HEK293T (cell line): Measurements from ENCODE around the gene DDX10.
A peak's percentile ranks its signal among the peaks of the same experiment; 100 is the strongest.

Experiments used
- CTCF ChIA-PET: fragments of 350-600 bp; formaldehyde crosslinking; extraction: SDS; loops from one replicate; lab custom pipeline; 2021; ENCODE audit warnings: antibody characterized with exemption, inconsistent platforms; lab: Yijun Ruan, JAX
- POLR2A ChIA-PET: fragments of 350-600 bp; formaldehyde crosslinking; extraction: SDS; loops from one replicate; lab custom pipeline; 2020; ENCODE audit warnings: antibody characterized with exemption, inconsistent platforms; lab: Yijun Ruan, JAX
- DNase-seq: peaks from one replicate; pipeline ENCODE4 v3.0.0; 2012; ENCODE audit warnings: mixed read lengths; ENCODE audit errors: extremely low spot score
- ARNT ChIP-seq: fragments of 450-650 bp; IDR thresholded peaks from 2 replicates; pipeline ENCODE4 v1.6.1; 2017; ENCODE audit warnings: mild to moderate bottlenecking
- BHLHE40 ChIP-seq: fragments of 450-650 bp; IDR thresholded peaks from 2 replicates; pipeline ENCODE4 v1.6.1; 2016; ENCODE audit warnings: mild to moderate bottlenecking, moderate library complexity, borderline replicate concordance
- CTBP1 ChIP-seq: fragments of 450-650 bp; IDR thresholded peaks from 2 replicates; pipeline ENCODE4 v1.6.1; 2016; ENCODE audit warnings: borderline replicate concordance
- ELF4 ChIP-seq: fragments of 450-650 bp; IDR thresholded peaks from 2 replicates; pipeline ENCODE4 v1.6.1; 2017; ENCODE audit warnings: antibody characterized with exemption
- FOXA1 ChIP-seq: fragments of 450-650 bp; IDR thresholded peaks from 2 replicates; pipeline ENCODE4 v1.6.1; 2016; ENCODE audit warnings: mild to moderate bottlenecking
- FOXK2 ChIP-seq: fragments of 450-650 bp; IDR thresholded peaks from 2 replicates; pipeline ENCODE4 v1.6.1; 2016; ENCODE audit warnings: mild to moderate bottlenecking
- FOXM1 ChIP-seq: fragments of 450-650 bp; IDR thresholded peaks from 2 replicates; pipeline ENCODE4 v1.6.1; 2017; ENCODE audit warnings: mild to moderate bottlenecking, borderline replicate concordance
- HDGF ChIP-seq: fragments of 450-650 bp; IDR thresholded peaks from 2 replicates; pipeline ENCODE4 v1.6.1; 2017; ENCODE audit warnings: antibody characterized with exemption, borderline replicate concordance
- L3MBTL2 ChIP-seq: fragments of 450-650 bp; conservative IDR thresholded peaks from 2 replicates; pipeline ENCODE4 v1.6.1; 2016; ENCODE audit warnings: mild to moderate bottlenecking
- LEF1 ChIP-seq: fragments of 450-650 bp; IDR thresholded peaks from 2 replicates; pipeline ENCODE4 v1.6.1; 2017; ENCODE audit warnings: mild to moderate bottlenecking, borderline replicate concordance
- NFRKB ChIP-seq: fragments of 450-650 bp; IDR thresholded peaks from 2 replicates; pipeline ENCODE4 v1.6.1; 2016; ENCODE audit warnings: mild to moderate bottlenecking, moderate library complexity
- PKNOX1 ChIP-seq: fragments of 450-650 bp; IDR thresholded peaks from 2 replicates; pipeline ENCODE4 v1.6.1; 2016
- SP1 ChIP-seq: fragments of 450-650 bp; IDR thresholded peaks from 2 replicates; pipeline ENCODE4 v1.6.1; 2017
- SUZ12 ChIP-seq: fragments of 450-650 bp; IDR thresholded peaks from 2 replicates; pipeline ENCODE4 v1.6.1; 2016; ENCODE audit warnings: mild to moderate bottlenecking
- TARDBP ChIP-seq: fragments of 450-650 bp; IDR thresholded peaks from 2 replicates; pipeline ENCODE4 v1.6.1; 2016
- ZNF384 ChIP-seq: fragments of 450-650 bp; IDR thresholded peaks from 2 replicates; pipeline ENCODE4 v1.6.1; 2016

DDX10 gene

GRCh38 chr11:108886005-108886659 is 221.3 kb downstream of the DDX10 start:
- DNase-seq: no peak
- CTCF ChIA-PET: no interaction called here
- no peak for TF ChIP-seq ARNT
- no peak for TF ChIP-seq PKNOX1
- TF ChIP-seq CTBP1: no peak
- TF ChIP-seq L3MBTL2: no peak
- TF ChIP-seq TARDBP: no peak
- POLR2A ChIA-PET: no interaction called here

- ChIA-PET POLR2A (no interaction called here), CTCF (no interaction called here)
- no peak for DNase-seq
- TF ChIP-seq ELF4 (no peak), PKNOX1 (no peak), FOXM1 (no peak), FOXA1 (no peak), SUZ12 (no peak), TARDBP (no peak), BHLHE40 (no peak), FOXK2 (no peak), SP1 (no peak), CTBP1 (no peak), ZNF384 (no peak), NFRKB (no peak), L3MBTL2 (no peak), LEF1 (no peak), ARNT (no peak), HDGF (no peak)
Measured at GRCh38 chr11:108886660-108887009, 221.8 kb downstream of the DDX10 start.

- no peak for TF ChIP-seq ZNF384
- TF ChIP-seq HDGF: no peak
- no peak for TF ChIP-seq SP1
- no peak for TF ChIP-seq ELF4
- TF ChIP-seq PKNOX1: peak; percentile 77
- TF ChIP-seq FOXM1: no peak
- no peak for DNase-seq
- CTCF ChIA-PET: interaction anchor here (0.6 kb wide), 1 partner anchor 11 kb away, joined by 3 read pairs; no protein-coding TSS in a partner anchor
- POLR2A ChIA-PET: no interaction called here
Measured at GRCh38 chr11:108887436-108888238, 222.8 kb downstream of the DDX10 start.

- ChIA-PET CTCF (no interaction called here), POLR2A (no interaction called here)
- TF ChIP-seq ELF4 (no peak), ZNF384 (0 out of 2 replicates have a peak, but pooled peaks have one; percentile 27)
- no peak for DNase-seq
Measured at GRCh38 chr11:108890482-108891105, 225.7 kb downstream of the DDX10 start.

- ChIA-PET POLR2A (no interaction called here), CTCF (no interaction called here)
- no peak for TF ChIP-seq BHLHE40
- peak; percentile 55; the same call in 1 of the 2 replicates for TF ChIP-seq PKNOX1
- DNase-seq: peak; percentile 25
Measured at GRCh38 chr11:108891143-108891542, 226.3 kb downstream of the DDX10 start.

GRCh38 chr11:108891909-108892511 is 227.1 kb downstream of the DDX10 start:
- ChIA-PET POLR2A (no interaction called here), CTCF (no interaction called here)
- DNase-seq: no peak
- TF ChIP-seq CTBP1 (no peak), LEF1 (no peak), ARNT (no peak), HDGF (no peak), L3MBTL2 (no peak), ELF4 (no peak), FOXM1 (no peak)
